Measurements from ENCODE around the gene KCNC2.

DNA sequence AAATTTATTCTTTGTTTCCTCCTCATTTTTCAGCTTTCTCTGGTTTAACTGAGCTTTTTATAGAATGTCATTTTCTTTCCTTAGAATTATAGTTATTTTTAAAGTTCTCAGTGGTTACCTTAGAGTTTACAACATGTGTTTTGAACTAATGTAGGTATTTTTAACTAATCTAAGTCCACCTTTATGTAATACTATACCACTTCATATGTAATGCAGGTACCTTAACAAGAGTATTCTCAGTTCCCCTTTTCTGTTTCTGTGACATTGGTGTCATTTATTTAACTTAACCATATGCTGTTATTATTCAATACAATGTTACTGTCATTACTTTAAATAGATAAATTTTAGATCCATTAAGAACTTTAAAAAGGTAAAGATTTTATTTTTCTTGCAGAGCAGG is 30.3 kb upstream of the KCNC2 start:
- TF ChIP-seq, protein P1, sequence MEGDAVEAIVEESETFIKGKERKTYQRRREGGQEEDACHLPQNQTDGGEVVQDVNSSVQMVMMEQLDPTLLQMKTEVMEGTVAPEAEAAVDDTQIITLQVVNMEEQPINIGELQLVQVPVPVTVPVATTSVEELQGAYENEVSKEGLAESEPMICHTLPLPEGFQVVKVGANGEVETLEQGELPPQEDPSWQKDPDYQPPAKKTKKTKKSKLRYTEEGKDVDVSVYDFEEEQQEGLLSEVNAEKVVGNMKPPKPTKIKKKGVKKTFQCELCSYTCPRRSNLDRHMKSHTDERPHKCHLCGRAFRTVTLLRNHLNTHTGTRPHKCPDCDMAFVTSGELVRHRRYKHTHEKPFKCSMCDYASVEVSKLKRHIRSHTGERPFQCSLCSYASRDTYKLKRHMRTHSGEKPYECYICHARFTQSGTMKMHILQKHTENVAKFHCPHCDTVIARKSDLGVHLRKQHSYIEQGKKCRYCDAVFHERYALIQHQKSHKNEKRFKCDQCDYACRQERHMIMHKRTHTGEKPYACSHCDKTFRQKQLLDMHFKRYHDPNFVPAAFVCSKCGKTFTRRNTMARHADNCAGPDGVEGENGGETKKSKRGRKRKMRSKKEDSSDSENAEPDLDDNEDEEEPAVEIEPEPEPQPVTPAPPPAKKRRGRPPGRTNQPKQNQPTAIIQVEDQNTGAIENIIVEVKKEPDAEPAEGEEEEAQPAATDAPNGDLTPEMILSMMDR (IDR thresholded peaks at IDR 0.05), result no peak
- no peak for TF ChIP-seq POLR2AphosphoS5 (IDR thresholded peaks at IDR 0.05)
- no peak for TF ChIP-seq POLR2A (IDR thresholded peaks at IDR 0.05)
- no peak for TF ChIP-seq EP300 (IDR thresholded peaks at IDR 0.05)
